ENCODE measurements around the gene BMI1. TPM values are rescaled to one million over a fixed set of nuclear protein-coding genes. Genes with fewer than 3 reads are reported as not detected.

BMI1 gene
- total RNA-seq, 2 experiments from 2014 or later = 26.2 to 26.4 TPM

- ATAC-seq = no peak
- Mint-ChIP-seq H3K27ac (no peak overlapping the region), H3K9me3 (ENCODE audit: insufficient read depth) (no peaks in the 10 kb centered on the region), H3K27me3 (ENCODE audit: low read depth) (no peaks in the 10 kb centered on the region), H3K4me1 (ENCODE audit: low read depth) (peaks cover 34% of the 10 kb centered on the region), H3K36me3 (ENCODE audit: low read depth) (no peaks in the 10 kb centered on the region), H3K4me3 (no peak overlapping the region)
- DNase-seq = no peak
- ChIA-PET CTCF (interaction anchor here (0.9 to 1.2 kb wide), 3 partner anchors 9 to 836 kb away, joined by 3 read pairs; no protein-coding TSS in a partner anchor), POLR2A (interaction anchor here (0.5 to 1.6 kb wide), 3 partner anchors 12 to 53 kb away, joined by 3 to 4 read pairs (median 4); partner anchors contain the start of gene COMMD3)
Measured at GRCh38 chr10:22369434-22370072, 48.7 kb downstream of the BMI1 start.

GRCh38 chr10:22370320-22370719 is 49.4 kb downstream of the BMI1 start:
- Mint-ChIP-seq H3K9me3 (ENCODE audit: insufficient read depth) (no peaks in the 10 kb centered on the region), H3K27me3 (ENCODE audit: low read depth) (no peaks in the 10 kb centered on the region), H3K36me3 (ENCODE audit: low read depth) (no peaks in the 10 kb centered on the region), H3K4me3 (peak overlapping the region; percentile 28), H3K27ac (no peak overlapping the region), H3K4me1 (ENCODE audit: low read depth) (peaks cover 34% of the 10 kb centered on the region)
- DNase-seq = no peak
- POLR2A ChIA-PET = interaction anchor here (1.6 kb wide), 1 partner anchor 54 kb away, joined by 3 read pairs; the partner anchor contains the start of gene COMMD3
- no peak for ATAC-seq
- CTCF ChIA-PET = interaction anchor here (0.6 to 1.2 kb wide), 5 partner anchors 8 to 837 kb away, joined by 3 read pairs; no protein-coding TSS in a partner anchor

DNA sequence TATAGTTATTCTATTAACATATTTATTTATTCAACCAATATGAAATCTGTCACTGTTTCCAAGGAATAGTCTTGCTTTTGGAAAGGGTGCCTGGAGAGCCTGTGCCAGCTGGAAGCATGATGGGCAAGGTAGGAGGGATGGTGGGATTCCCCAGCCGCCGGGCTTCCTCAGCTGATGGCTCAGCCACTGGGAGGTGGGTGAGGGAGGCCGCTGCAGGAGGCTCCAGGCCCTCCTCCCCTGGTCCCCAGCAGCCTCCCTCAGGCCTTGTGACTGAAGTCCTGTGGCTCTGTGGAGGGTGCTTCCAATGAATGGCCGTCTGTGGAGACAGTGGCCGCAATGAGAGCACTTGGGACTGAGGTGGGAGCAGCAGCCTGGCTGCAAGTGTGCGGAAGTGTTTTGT is 51.4 kb downstream of the BMI1 start:
- POLR2A ChIA-PET = no interaction called here
- Mint-ChIP-seq H3K27me3 (ENCODE audit: low read depth) (no peaks in the 10 kb centered on the region), H3K27ac (no peak overlapping the region), H3K4me3 (no peak overlapping the region), H3K4me1 (ENCODE audit: low read depth) (peaks cover 27% of the 10 kb centered on the region), H3K9me3 (ENCODE audit: insufficient read depth) (no peaks in the 10 kb centered on the region), H3K36me3 (ENCODE audit: low read depth) (no peaks in the 10 kb centered on the region)
- ATAC-seq (no peak), DNase-seq (no peak)
- CTCF ChIA-PET = no interaction called here

DNA sequence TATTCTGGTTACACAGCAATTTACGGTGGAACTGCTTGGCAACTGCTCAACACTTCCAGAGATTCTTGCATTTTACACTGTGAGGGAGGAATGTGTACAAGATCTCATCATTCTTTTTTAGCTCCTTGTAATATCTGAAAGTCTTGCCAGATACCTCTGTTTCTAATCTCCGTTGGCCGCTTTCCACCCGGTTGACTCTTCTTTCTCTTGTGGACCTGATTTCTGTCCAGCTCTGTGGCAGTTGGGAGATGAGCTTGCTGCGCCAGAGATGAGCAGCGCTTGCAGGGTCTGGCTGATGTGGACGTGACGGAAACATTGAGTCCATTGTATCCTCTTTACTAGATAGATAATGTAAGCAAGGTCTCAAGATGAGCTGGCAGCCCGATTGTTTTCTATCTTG is 52.0 kb downstream of the BMI1 start:
- H3K4me3 Mint-ChIP-seq = no peak overlapping the region
- DNase-seq (no peak), ATAC-seq (no peak)
- CTCF ChIA-PET = no interaction called here
- H3K27ac Mint-ChIP-seq = no peak overlapping the region
- POLR2A ChIA-PET = no interaction called here
- H3K9me3 Mint-ChIP-seq (ENCODE audit: insufficient read depth) = no peaks in the 10 kb centered on the region
- H3K36me3 Mint-ChIP-seq (ENCODE audit: low read depth) = no peaks in the 10 kb centered on the region
- H3K4me1 Mint-ChIP-seq (ENCODE audit: low read depth) = peaks cover 21% of the 10 kb centered on the region
- no peaks in the 10 kb centered on the region for H3K27me3 Mint-ChIP-seq (ENCODE audit: low read depth)

DNA sequence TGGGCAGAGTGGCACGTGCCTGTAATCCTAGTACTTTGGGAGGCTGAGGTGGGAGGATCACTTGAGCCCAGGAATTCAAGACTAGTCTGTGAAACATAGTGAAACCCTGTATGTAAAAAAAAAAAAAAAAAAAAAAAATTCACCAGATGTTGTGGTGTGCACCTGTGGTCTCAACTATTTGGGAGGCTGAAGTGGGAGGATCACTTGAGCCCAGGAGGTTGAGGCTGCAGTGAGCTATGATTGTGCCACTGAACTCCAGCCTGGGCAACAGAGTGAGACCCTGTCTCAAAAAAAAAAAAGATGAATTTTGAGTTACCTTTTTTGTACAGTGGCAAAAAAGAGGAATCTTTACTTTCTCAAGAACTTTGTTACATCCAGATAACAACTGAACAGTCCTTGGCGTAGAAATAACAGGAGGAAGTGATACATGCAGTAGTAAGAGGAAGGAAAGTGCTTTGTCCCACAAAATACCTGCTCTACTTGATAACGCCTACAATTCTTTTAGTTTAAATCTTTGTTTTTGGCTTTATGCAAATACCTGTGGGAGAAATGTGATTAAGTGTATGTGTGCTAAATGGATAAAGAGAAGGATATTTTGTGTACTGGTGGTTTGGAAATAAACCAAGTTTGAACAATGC is 53.7 kb downstream of the BMI1 start:
- Mint-ChIP-seq H3K36me3 (ENCODE audit: low read depth) (no peaks in the 10 kb centered on the region), H3K4me1 (ENCODE audit: low read depth) (peaks cover 16% of the 10 kb centered on the region), H3K27ac (no peak overlapping the region), H3K4me3 (no peak overlapping the region), H3K9me3 (ENCODE audit: insufficient read depth) (no peaks in the 10 kb centered on the region), H3K27me3 (ENCODE audit: low read depth) (no peaks in the 10 kb centered on the region)
- DNase-seq (no peak), ATAC-seq (no peak)
- ChIA-PET POLR2A (no interaction called here), CTCF (no interaction called here)

DNA sequence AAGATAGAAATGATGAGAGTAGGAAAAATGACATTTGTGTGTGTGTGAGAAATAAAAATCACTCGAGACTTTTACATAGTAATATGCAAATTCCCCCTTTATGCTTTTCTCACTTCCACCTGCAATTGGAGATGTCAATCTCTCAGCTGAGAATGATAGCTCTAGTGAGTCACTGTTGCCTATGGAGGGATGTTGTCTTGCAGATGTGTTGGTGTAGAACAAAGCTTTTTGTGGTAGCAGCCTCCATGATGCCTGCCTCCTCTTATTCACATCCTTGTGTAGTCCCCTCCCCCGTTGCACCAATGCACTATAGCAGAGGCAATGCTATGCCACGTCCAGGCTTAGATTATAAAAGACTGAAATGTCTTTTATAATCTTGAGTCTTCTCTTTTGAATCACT is 58.2 kb downstream of the BMI1 start:
- POLR2A ChIA-PET = interaction anchor here (0.5 to 0.6 kb wide), 2 partner anchors 36 to 873 kb away, joined by 3 read pairs; no protein-coding TSS in a partner anchor
- H3K36me3 Mint-ChIP-seq (ENCODE audit: low read depth) = no peaks in the 10 kb centered on the region
- H3K27ac Mint-ChIP-seq = no peak overlapping the region
- no peaks in the 10 kb centered on the region for H3K9me3 Mint-ChIP-seq (ENCODE audit: insufficient read depth)
- no peaks in the 10 kb centered on the region for H3K27me3 Mint-ChIP-seq (ENCODE audit: low read depth)
- ATAC-seq = peak; percentile 51
- no peak overlapping the region for H3K4me3 Mint-ChIP-seq
- peaks cover 17% of the 10 kb centered on the region for H3K4me1 Mint-ChIP-seq (ENCODE audit: low read depth)
- peak; percentile 38 for DNase-seq
- CTCF ChIA-PET = interaction anchor here (0.7 to 1.1 kb wide), 3 partner anchors 9 to 120 kb away, joined by 3 read pairs; no protein-coding TSS in a partner anchor

Other genes with a start within 250 kb of the BMI1 start
- gene EBLN1, start 103.1 kb upstream of the BMI1 start, total RNA-seq = not detected
- 10 to 100 TPM; 59.7 to 63.3 TPM for gene COMMD3, start 4.7 kb upstream of the BMI1 start, total RNA-seq
- under 1 TPM; 0.70 to 0.90 TPM for gene SPAG6, start 24.4 kb downstream of the BMI1 start, total RNA-seq